ENCODE results near the gene PLXNA4. TPM values are rescaled to one million over a fixed set of nuclear protein-coding genes. Genes with fewer than 3 reads are reported as not detected.

PLXNA4 gene
- total RNA-seq, 1 donor from 2014 or later, result 5.2 TPM

DNA sequence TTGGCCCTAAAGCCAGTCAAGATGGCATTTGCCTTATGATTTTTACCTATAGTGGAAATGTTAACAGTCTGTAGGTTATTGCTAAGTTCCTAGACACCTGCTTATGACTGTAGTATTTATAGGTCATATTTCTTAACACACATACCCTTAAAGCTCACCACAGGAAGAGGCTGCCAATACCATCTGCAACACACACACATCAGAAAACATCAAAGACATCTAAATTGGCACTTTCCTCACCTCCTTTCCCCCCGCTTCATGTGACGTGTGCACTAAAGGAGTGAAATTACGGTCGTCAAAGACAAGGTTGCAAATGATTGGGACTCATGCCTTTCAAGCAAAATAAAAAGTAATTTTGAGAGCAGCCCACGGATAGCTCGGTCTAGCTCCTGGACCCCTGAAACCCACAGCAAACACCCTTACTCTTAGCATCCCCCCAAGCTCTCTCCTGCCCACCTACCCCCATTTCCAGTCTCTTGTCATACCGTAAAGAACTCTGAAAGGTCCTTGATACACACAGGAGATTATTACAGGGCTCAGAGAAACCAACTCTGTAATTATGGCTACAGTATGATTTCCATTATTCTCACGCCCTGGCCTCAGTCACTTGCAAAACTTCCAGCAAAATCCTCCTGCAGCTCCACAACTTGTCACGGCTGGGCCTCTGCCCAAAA, 90.5 kb downstream of the PLXNA4 start:
- no peak overlapping the region for H3K27ac Mint-ChIP-seq

DNA sequence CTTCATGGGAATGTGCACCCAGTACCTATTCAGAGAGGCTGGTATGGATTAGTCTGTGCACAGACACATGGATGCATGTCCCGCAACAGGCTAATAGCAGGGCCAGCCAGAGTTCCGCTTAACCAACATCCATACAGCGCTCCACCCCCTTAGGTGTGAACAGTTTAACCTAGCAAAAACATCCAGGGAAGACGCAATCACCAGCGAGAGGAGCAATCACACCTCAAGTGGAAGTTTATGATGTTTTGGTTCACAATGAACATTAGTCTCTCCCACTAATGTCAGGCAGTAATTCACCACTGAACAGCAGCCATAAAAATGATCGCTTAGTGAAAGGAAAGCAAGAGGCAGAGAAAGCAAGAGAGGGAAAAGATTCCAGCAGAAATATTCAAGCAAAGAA, 91.1 kb downstream of the PLXNA4 start:
- no peak overlapping the region for H3K27ac Mint-ChIP-seq
- no peak for DNase-seq (ENCODE audit: low spot score in 2 of 2, unreplicated experiment in 2 of 2)
- H3K27me3 Mint-ChIP-seq (ENCODE audit: low read depth), result peaks cover 48% of the 10 kb centered on the region
- H3K4me1 Mint-ChIP-seq, result no peaks in the 10 kb centered on the region
- no peaks in the 10 kb centered on the region for H3K9me3 Mint-ChIP-seq
- no peaks in the 10 kb centered on the region for H3K36me3 Mint-ChIP-seq
- no peak overlapping the region for H3K4me3 Mint-ChIP-seq
- TF ChIP-seq, protein P1, sequence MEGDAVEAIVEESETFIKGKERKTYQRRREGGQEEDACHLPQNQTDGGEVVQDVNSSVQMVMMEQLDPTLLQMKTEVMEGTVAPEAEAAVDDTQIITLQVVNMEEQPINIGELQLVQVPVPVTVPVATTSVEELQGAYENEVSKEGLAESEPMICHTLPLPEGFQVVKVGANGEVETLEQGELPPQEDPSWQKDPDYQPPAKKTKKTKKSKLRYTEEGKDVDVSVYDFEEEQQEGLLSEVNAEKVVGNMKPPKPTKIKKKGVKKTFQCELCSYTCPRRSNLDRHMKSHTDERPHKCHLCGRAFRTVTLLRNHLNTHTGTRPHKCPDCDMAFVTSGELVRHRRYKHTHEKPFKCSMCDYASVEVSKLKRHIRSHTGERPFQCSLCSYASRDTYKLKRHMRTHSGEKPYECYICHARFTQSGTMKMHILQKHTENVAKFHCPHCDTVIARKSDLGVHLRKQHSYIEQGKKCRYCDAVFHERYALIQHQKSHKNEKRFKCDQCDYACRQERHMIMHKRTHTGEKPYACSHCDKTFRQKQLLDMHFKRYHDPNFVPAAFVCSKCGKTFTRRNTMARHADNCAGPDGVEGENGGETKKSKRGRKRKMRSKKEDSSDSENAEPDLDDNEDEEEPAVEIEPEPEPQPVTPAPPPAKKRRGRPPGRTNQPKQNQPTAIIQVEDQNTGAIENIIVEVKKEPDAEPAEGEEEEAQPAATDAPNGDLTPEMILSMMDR (IDR thresholded peaks at IDR 0.05; ENCODE audit: unreplicated experiment), result no peak

More for the DNA sequence above, 90.5 kb downstream of the PLXNA4 start:
- H3K9me3 Mint-ChIP-seq, result no peaks in the 10 kb centered on the region
- TF ChIP-seq, protein P1 (IDR thresholded peaks at IDR 0.05; ENCODE audit: unreplicated experiment), result no peak
- no peaks in the 10 kb centered on the region for H3K4me1 Mint-ChIP-seq
- DNase-seq (ENCODE audit: low spot score in 2 of 2, unreplicated experiment in 2 of 2), result no peak
- peaks cover 48% of the 10 kb centered on the region for H3K27me3 Mint-ChIP-seq (ENCODE audit: low read depth)
- H3K36me3 Mint-ChIP-seq, result no peaks in the 10 kb centered on the region
- H3K4me3 Mint-ChIP-seq, result no peak overlapping the region

DNA sequence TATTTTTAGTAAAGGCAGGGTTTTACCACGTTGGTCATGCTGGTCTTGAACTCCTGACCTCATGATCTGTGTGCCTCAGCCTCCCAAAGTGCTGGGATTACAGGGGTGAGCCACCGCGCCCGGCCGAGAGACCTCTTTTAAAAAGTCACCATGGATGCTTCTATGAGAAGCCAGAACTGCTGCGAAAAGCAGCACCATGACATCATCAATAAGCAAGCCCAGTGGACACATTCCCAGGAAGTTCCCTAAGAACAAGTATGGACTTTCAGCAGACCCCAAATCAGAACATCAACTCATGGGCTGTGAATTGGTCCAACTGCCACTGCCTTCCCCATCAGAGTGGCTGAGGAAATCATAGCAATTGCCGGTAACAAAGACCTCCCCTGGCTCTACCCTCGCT, 93.4 kb downstream of the PLXNA4 start:
- no peak overlapping the region for H3K27ac Mint-ChIP-seq

DNA sequence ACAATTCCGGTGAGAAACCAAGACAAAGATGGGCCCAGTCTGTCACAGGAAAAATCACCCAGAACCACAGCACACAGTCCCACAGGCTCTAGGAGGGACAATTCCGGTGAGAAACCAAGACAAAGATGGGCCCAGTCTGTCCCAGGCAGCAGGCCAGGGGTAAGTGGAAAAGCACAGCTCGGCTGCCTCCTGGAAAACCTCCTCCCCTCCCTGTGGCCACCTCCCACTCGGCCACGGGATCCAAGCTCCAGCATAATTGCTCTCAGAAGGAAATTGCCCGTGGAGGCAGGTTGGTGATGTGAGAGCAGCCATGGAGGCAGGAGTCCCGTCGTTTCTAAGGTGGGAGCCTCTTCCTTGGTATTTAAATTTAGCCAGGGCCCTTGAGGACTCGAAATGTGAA, 95.7 kb downstream of the PLXNA4 start:
- Mint-ChIP-seq H3K27ac (no peak overlapping the region), H3K36me3 (no peaks in the 10 kb centered on the region), H3K27me3 (ENCODE audit: low read depth) (peaks cover 50% of the 10 kb centered on the region), H3K4me1 (peaks cover 4% of the 10 kb centered on the region), H3K4me3 (no peak overlapping the region), H3K9me3 (peaks cover 4% of the 10 kb centered on the region)
- TF ChIP-seq, protein P1 (IDR thresholded peaks at IDR 0.05; ENCODE audit: unreplicated experiment), result no peak
- no peak for DNase-seq (ENCODE audit: low spot score in 2 of 2, unreplicated experiment in 2 of 2)

More for the DNA sequence above, 93.4 kb downstream of the PLXNA4 start:
- TF ChIP-seq, protein P1 (IDR thresholded peaks at IDR 0.05; ENCODE audit: unreplicated experiment), result no peak
- Mint-ChIP-seq H3K36me3 (no peaks in the 10 kb centered on the region), H3K4me1 (no peaks in the 10 kb centered on the region), H3K4me3 (no peak overlapping the region), H3K27me3 (ENCODE audit: low read depth) (peaks cover 39% of the 10 kb centered on the region), H3K9me3 (no peaks in the 10 kb centered on the region)
- DNase-seq (ENCODE audit: low spot score in 2 of 2, unreplicated experiment in 2 of 2), result no peak

DNA sequence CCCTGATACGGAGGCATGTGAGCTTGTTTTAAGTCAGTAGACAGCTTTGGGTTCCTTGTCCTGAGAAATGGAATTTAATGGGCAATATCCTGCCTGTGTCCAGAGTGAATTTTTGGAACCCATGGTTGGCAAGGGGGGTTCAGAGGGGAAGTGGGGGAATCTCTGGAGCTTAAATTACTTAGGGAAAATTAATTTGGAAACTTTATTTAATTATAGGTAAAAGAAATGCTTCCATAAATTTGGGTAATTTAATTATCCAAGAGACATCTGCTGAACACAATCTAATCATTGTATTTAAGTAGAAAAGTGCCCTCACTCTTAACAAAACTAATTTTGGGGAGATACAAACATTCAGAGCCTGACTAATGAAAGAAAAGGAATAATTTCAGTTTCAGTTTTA, 99.7 kb downstream of the PLXNA4 start:
- TF ChIP-seq, protein P1 (IDR thresholded peaks at IDR 0.05; ENCODE audit: unreplicated experiment), result no peak
- peaks cover 4% of the 10 kb centered on the region for H3K9me3 Mint-ChIP-seq
- no peak for DNase-seq (ENCODE audit: low spot score in 2 of 2, unreplicated experiment in 2 of 2)
- no peaks in the 10 kb centered on the region for H3K36me3 Mint-ChIP-seq
- H3K4me1 Mint-ChIP-seq, result peaks cover 37% of the 10 kb centered on the region
- no peak overlapping the region for H3K27ac Mint-ChIP-seq
- no peak overlapping the region for H3K4me3 Mint-ChIP-seq
- H3K27me3 Mint-ChIP-seq (ENCODE audit: low read depth), result peaks cover 52% of the 10 kb centered on the region
